Liver (tissue), 3 donors: ENCODE measurements around the gene RTN4R.

Experiments used
- EGR1 ChIP-seq, 2 donors: IDR thresholded peaks; 2 replicates each; pipeline ENCODE4 v1.6.1; 2016 to 2018; ENCODE audit warnings: antibody characterized with exemption in 2 of 2, low read depth in 2 of 2
- GABPA ChIP-seq, 2 donors: IDR thresholded peaks in 1 of 2; conservative IDR thresholded peaks in 1 of 2; 2 replicates each; pipeline ENCODE4 v1.6.1; 2016; ENCODE audit warnings: antibody characterized with exemption in 2 of 2, mild to moderate bottlenecking in 1 of 2, moderate library complexity in 1 of 2
- HNF4G ChIP-seq: IDR thresholded peaks from 2 replicates; pipeline ENCODE4 v1.6.1; 2016; ENCODE audit warnings: antibody characterized with exemption
- JUND ChIP-seq, 2 donors: IDR thresholded peaks; 2 replicates each; pipeline ENCODE4 v1.6.1; 2016; ENCODE audit warnings: antibody characterized with exemption in 2 of 2
- NR2F2 ChIP-seq: IDR thresholded peaks from 2 replicates; pipeline ENCODE4 v1.6.1; 2016; ENCODE audit warnings: antibody characterized with exemption
- RAD21 ChIP-seq, 2 donors: IDR thresholded peaks; 2 replicates each; pipeline ENCODE4 v1.6.1; 2016; ENCODE audit warnings: antibody characterized with exemption in 2 of 2, mild to moderate bottlenecking in 2 of 2
- RXRA ChIP-seq, 2 donors: IDR thresholded peaks; 2 replicates each; pipeline ENCODE4 v1.6.1; 2017 to 2018; ENCODE audit warnings: antibody characterized with exemption in 2 of 2, mild to moderate bottlenecking in 1 of 2
- SP1 ChIP-seq: IDR thresholded peaks from 2 replicates; pipeline ENCODE4 v1.6.1; 2018; ENCODE audit warnings: antibody characterized with exemption, mild to moderate bottlenecking
- TAF1 ChIP-seq: conservative IDR thresholded peaks from 2 replicates; pipeline ENCODE4 v1.6.1; 2016; ENCODE audit warnings: antibody characterized with exemption, mild to moderate bottlenecking
- YY1 ChIP-seq: IDR thresholded peaks from 2 replicates; pipeline ENCODE4 v1.6.1; 2016; ENCODE audit warnings: antibody characterized with exemption, mild to moderate bottlenecking
- TF ChIP-seq, protein P1 (sequence below): fragments of 150-350 bp; IDR thresholded peaks from 2 replicates; pipeline ENCODE4 v1.5.1; 2017; ENCODE audit warnings: improper control_type of control experiment, low read depth, low read length; ENCODE audit not compliant: missing input control
- TF ChIP-seq, protein P2 (sequence below): IDR thresholded peaks from 2 replicates; pipeline ENCODE4 v1.6.1; 2016; ENCODE audit warnings: antibody characterized with exemption, mild to moderate bottlenecking
- TF ChIP-seq, protein P3 (sequence below): IDR thresholded peaks from 2 replicates; pipeline ENCODE4 v1.6.1; 2016; ENCODE audit warnings: antibody characterized with exemption
- TF ChIP-seq, protein P4 (sequence below): IDR thresholded peaks from 2 replicates; pipeline ENCODE4 v1.6.1; 2016; ENCODE audit warnings: antibody characterized with exemption
- donor health status: healthy.
- donor health status: healthy.

DNA sequence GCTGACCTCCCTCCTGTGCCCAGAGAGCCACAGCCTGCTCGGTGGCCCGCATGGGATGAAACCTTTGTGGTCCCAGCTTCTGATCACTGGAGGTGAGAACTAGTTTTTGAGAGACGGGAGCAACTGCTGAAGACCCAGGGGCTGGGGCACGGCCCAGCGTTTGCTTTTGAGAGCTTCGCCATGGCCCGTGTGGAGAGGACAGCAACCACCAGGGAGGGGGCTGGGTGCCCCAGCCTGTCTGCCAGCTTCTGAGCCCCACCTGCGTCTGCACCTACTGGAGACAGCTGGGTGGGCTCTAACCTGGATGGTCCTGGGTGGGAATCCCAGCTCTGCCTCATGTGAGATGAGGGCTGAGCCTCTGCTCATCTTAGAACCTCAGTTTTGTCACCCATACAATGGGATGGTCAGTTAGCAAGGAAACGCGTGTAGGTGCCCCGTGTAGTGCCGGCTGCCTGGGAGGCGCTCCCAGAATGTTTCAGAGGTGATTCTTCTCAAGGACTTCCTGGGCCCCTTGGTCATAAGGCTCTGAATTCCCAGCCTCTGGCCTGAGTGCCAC, 66.2 kb downstream of the RTN4R start:
- TF ChIP-seq, protein P1, sequence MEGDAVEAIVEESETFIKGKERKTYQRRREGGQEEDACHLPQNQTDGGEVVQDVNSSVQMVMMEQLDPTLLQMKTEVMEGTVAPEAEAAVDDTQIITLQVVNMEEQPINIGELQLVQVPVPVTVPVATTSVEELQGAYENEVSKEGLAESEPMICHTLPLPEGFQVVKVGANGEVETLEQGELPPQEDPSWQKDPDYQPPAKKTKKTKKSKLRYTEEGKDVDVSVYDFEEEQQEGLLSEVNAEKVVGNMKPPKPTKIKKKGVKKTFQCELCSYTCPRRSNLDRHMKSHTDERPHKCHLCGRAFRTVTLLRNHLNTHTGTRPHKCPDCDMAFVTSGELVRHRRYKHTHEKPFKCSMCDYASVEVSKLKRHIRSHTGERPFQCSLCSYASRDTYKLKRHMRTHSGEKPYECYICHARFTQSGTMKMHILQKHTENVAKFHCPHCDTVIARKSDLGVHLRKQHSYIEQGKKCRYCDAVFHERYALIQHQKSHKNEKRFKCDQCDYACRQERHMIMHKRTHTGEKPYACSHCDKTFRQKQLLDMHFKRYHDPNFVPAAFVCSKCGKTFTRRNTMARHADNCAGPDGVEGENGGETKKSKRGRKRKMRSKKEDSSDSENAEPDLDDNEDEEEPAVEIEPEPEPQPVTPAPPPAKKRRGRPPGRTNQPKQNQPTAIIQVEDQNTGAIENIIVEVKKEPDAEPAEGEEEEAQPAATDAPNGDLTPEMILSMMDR: no peak
- TF ChIP-seq, protein P2, sequence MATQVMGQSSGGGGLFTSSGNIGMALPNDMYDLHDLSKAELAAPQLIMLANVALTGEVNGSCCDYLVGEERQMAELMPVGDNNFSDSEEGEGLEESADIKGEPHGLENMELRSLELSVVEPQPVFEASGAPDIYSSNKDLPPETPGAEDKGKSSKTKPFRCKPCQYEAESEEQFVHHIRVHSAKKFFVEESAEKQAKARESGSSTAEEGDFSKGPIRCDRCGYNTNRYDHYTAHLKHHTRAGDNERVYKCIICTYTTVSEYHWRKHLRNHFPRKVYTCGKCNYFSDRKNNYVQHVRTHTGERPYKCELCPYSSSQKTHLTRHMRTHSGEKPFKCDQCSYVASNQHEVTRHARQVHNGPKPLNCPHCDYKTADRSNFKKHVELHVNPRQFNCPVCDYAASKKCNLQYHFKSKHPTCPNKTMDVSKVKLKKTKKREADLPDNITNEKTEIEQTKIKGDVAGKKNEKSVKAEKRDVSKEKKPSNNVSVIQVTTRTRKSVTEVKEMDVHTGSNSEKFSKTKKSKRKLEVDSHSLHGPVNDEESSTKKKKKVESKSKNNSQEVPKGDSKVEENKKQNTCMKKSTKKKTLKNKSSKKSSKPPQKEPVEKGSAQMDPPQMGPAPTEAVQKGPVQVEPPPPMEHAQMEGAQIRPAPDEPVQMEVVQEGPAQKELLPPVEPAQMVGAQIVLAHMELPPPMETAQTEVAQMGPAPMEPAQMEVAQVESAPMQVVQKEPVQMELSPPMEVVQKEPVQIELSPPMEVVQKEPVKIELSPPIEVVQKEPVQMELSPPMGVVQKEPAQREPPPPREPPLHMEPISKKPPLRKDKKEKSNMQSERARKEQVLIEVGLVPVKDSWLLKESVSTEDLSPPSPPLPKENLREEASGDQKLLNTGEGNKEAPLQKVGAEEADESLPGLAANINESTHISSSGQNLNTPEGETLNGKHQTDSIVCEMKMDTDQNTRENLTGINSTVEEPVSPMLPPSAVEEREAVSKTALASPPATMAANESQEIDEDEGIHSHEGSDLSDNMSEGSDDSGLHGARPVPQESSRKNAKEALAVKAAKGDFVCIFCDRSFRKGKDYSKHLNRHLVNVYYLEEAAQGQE: no peak
- TF ChIP-seq RXRA (IDR thresholded peaks at IDR 0.05) (no peak), HNF4G (no peak), EGR1 (IDR thresholded peaks at IDR 0.05; ENCODE audit: low read depth in 2 of 2) (no peak), TAF1 (no peak), JUND (IDR thresholded peaks at IDR 0.05) (no peak), RAD21 (IDR thresholded peaks at IDR 0.05) (no peak), GABPA (IDR thresholded peaks at IDR 0.05 in 1 of 2, conservative IDR thresholded peaks at IDR 0.05 in 1 of 2) (no peak), SP1 (no peak), YY1 (no peak), NR2F2 (no peak)
- TF ChIP-seq, protein P3, sequence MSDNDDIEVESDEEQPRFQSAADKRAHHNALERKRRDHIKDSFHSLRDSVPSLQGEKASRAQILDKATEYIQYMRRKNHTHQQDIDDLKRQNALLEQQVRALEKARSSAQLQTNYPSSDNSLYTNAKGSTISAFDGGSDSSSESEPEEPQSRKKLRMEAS: no peak
- TF ChIP-seq, protein P4, sequence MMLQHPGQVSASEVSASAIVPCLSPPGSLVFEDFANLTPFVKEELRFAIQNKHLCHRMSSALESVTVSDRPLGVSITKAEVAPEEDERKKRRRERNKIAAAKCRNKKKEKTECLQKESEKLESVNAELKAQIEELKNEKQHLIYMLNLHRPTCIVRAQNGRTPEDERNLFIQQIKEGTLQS: no peak
